Neuronal stem cell (in vitro differentiated cells): Measurements from ENCODE around the gene MFSD1.

ENCODE experiments used
- DNase-seq: peaks from one replicate; pipeline ENCODE4 v3.0.0-alpha.2; 2013; ENCODE audit warnings: low spot score
- H2AFZ ChIP-seq: one replicate; pipeline ENCODE4 v1.6.1; 2013; ENCODE audit warnings: mild to moderate bottlenecking, low read length, inconsistent platforms
- H2AK5ac ChIP-seq: 2 replicates; pipeline ENCODE4 v1.6.1; 2013; ENCODE audit warnings: low read depth, mild to moderate bottlenecking, inconsistent platforms, low read length, moderate library complexity, mixed read lengths
- H2BK120ac ChIP-seq: 2 replicates; pipeline ENCODE4 v1.6.1; 2013; ENCODE audit warnings: low read depth, mild to moderate bottlenecking, inconsistent platforms, low read length, moderate library complexity, mixed read lengths
- H2BK12ac ChIP-seq: one replicate; pipeline ENCODE4 v1.6.1; 2013; ENCODE audit warnings: low read length, inconsistent platforms
- H2BK15ac ChIP-seq: 2 replicates; pipeline ENCODE4 v1.6.1; 2013; ENCODE audit warnings: mild to moderate bottlenecking, low read length, inconsistent platforms, mixed read lengths
- H2BK5ac ChIP-seq: one replicate; pipeline ENCODE4 v1.6.1; 2013; ENCODE audit warnings: inconsistent platforms, mild to moderate bottlenecking, low read length, moderate library complexity
- H3K14ac ChIP-seq: one replicate; pipeline ENCODE4 v1.6.1; 2013; ENCODE audit warnings: low read length, inconsistent platforms
- H3K18ac ChIP-seq: 2 replicates; pipeline ENCODE4 v1.6.1; 2013; ENCODE audit warnings: low read length, inconsistent platforms
- H3K23ac ChIP-seq: 2 replicates; pipeline ENCODE4 v1.6.1; 2013; ENCODE audit warnings: low read depth, mild to moderate bottlenecking, mixed read lengths, low read length, inconsistent platforms; ENCODE audit not compliant: poor library complexity
- H3K27ac ChIP-seq: replicated peaks from 3 replicates; pipeline ENCODE4 v1.5.1; 2013; ENCODE audit warnings: low read length, inconsistent platforms
- H3K27me3 ChIP-seq, 3 experiments: 2 replicates each; pipeline ENCODE4 v1.6.1; 2013; ENCODE audit warnings: low read length in 3 of 3, mild to moderate bottlenecking in 2 of 3, inconsistent platforms in 1 of 3, low read depth in 1 of 3, mixed read lengths in 1 of 3, moderate library complexity in 1 of 3; ENCODE audit not compliant: control insufficient read depth in 3 of 3, insufficient read depth in 3 of 3
- H3K36me3 ChIP-seq, 2 donors: replicated peaks in 1 of 2; 2 replicates each; pipeline ENCODE4 v1.6.1; 2013; ENCODE audit warnings: low read length in 2 of 2; ENCODE audit not compliant: control insufficient read depth in 2 of 2, insufficient read depth in 2 of 2
- H3K4ac ChIP-seq: 2 replicates; pipeline ENCODE4 v1.6.1; 2013; ENCODE audit warnings: inconsistent platforms, mild to moderate bottlenecking, low read length, moderate library complexity
- H3K4me1 ChIP-seq, 2 donors: 1 replicate in 1 of 2; 2 replicates in 1 of 2; pipeline ENCODE4 v1.6.1; 2013; ENCODE audit warnings: low read length in 2 of 2, low read depth in 1 of 2; ENCODE audit not compliant: control insufficient read depth in 2 of 2, insufficient read depth in 1 of 2
- H3K4me2 ChIP-seq: one replicate; pipeline ENCODE4 v1.6.1; 2013; ENCODE audit warnings: mild to moderate bottlenecking, low read length, inconsistent platforms; ENCODE audit not compliant: insufficient read depth, poor library complexity, severe bottlenecking
- H3K4me3 ChIP-seq, 2 donors: 2 replicates each; pipeline ENCODE4 v1.5.1; 2013; ENCODE audit warnings: low read length in 2 of 2, mild to moderate bottlenecking in 2 of 2, inconsistent platforms in 1 of 2, moderate library complexity in 1 of 2
- H3K79me1 ChIP-seq: one replicate; pipeline ENCODE4 v1.6.1; 2013; ENCODE audit warnings: low read depth, mild to moderate bottlenecking, inconsistent platforms, low read length, moderate library complexity
- H3K9ac ChIP-seq: one replicate; pipeline ENCODE4 v1.6.1; 2013; ENCODE audit warnings: mild to moderate bottlenecking, low read depth, low read length, inconsistent platforms; ENCODE audit not compliant: poor library complexity
- H3K9me3 ChIP-seq, 2 donors: replicated peaks in 1 of 2; 2 replicates each; pipeline versions ENCODE3 to v1.6.1; 2013; ENCODE audit warnings: low read length in 2 of 2, mild to moderate bottlenecking in 2 of 2, inconsistent platforms in 1 of 2, low read depth in 1 of 2, mixed read lengths in 1 of 2, moderate library complexity in 1 of 2; ENCODE audit not compliant: control insufficient read depth in 2 of 2, insufficient read depth in 1 of 2
- H4K8ac ChIP-seq: one replicate; pipeline ENCODE4 v1.6.1; 2013; ENCODE audit warnings: low read depth, mild to moderate bottlenecking, inconsistent platforms, low read length, moderate library complexity
- H4K91ac ChIP-seq: one replicate; pipeline ENCODE4 v1.6.1; 2013; ENCODE audit warnings: low read length, low read depth, mild to moderate bottlenecking, inconsistent platforms; ENCODE audit not compliant: poor library complexity
- WGBS, 2 donors: extraction: QIAGEN DNeasy Blood & Tissue Kit; methylation state at CpG; one replicate each; pipeline ENCODE4 v1.1.7; 2013; ENCODE audit warnings: missing lambda C conversion rate in 2 of 2, mixed read lengths in 1 of 2; ENCODE audit not compliant: insufficient read length in 2 of 2, insufficient replicate concordance in 1 of 2; ENCODE audit errors: extremely low coverage in 2 of 2; 5-methylcytosine and 5-hydroxymethylcytosine counted together

MFSD1 gene

DNA sequence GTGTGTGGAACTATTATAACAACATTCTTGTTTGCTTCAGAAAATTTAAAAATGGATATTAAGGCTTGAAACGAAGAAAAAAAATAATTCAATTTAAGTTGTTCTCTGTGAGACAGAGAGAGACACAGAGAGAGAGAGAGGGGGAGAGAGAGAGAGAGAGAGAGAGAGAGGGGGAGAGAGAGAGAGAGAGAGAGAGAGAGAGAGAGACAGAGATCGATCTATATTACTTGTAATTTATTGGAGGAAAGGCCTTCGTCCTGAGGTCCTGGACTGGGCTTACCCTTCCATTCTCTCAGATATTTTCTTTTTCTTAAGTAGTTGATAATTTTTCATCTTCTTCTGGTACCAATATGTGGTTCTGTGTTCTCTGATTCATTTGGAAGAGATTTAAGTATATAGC, 25.9 kb downstream of the MFSD1 start:
- Histone ChIP-seq H3K27ac (no peak overlapping the region), H3K9me3 (no peaks in the 10 kb centered on the region), H3K36me3 (peaks cover 0 to 4% of the 10 kb centered on the region in 2 donors), H2BK15ac (no peak overlapping the region), H3K9ac (no peak overlapping the region), H3K4me3 (no peak overlapping the region), H4K8ac (no peak overlapping the region), H3K18ac (no peak overlapping the region), H3K14ac (no peak overlapping the region), H3K79me1 (peaks cover under 1% of the 10 kb centered on the region), H3K27me3 (no peaks in the 10 kb centered on the region), H4K91ac (no peak overlapping the region), H2BK5ac (no peak overlapping the region), H2AK5ac (no peak overlapping the region), H2BK12ac (no peak overlapping the region), H3K4me2 (no peak overlapping the region), H2BK120ac (no peak overlapping the region), H2AFZ (no peak overlapping the region), H3K23ac (no peak overlapping the region), H3K4ac (no peak overlapping the region), H3K4me1 (no peaks in the 10 kb centered on the region)
- no peak for DNase-seq
- no CpG with 5 or more reads among the region's 3 CpGs for WGBS, 2 donors

DNA sequence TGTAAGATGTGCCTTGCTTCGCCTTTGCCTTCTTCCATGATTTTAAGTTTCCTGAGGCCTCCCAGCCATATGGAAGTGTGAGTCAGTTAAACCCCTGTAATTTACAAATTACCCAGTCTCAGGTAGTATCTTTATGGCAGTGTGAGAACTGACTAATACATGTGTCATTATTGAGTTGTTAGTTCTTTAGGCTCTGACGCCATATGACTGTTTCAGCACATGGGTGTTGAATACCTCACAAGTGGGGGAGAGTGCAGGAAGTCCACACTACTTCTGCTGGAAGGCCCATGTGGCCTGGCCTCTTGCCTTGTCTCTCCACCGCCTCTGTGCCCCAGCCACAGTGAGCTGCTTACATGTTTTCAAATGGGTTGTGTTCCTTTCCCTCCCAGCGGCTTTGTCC, 28.5 kb downstream of the MFSD1 start:
- Histone ChIP-seq H3K4ac (no peak overlapping the region), H4K8ac (no peak overlapping the region), H2BK12ac (no peak overlapping the region), H3K9me3 (no peaks in the 10 kb centered on the region), H2AK5ac (no peak overlapping the region), H4K91ac (no peak overlapping the region), H3K79me1 (peaks cover 3% of the 10 kb centered on the region), H2AFZ (no peak overlapping the region), H3K23ac (no peak overlapping the region), H3K9ac (no peak overlapping the region), H3K4me1 (no peaks in the 10 kb centered on the region), H2BK15ac (no peak overlapping the region), H3K27ac (no peak overlapping the region), H3K27me3 (no peaks in the 10 kb centered on the region), H3K18ac (no peak overlapping the region), H2BK5ac (no peak overlapping the region), H2BK120ac (no peak overlapping the region), H3K4me2 (no peak overlapping the region), H3K4me3 (no peak overlapping the region), H3K14ac (no peak overlapping the region), H3K36me3 (peaks cover 0 to under 1% of the 10 kb centered on the region in 2 donors)
- no CpG with 5 or more reads among the region's 4 CpGs for WGBS, 2 donors
- DNase-seq, result no peak

- no CpG with 5 or more reads among the region's 2 CpGs for WGBS, 2 donors
- no peaks in the 10 kb centered on the region for H3K4me1 ChIP-seq
- no peak overlapping the region for H3K4me2 ChIP-seq
- no peak for DNase-seq
- H3K23ac ChIP-seq, result no peak overlapping the region
- H2BK15ac ChIP-seq, result no peak overlapping the region
- no peaks in the 10 kb centered on the region for H3K36me3 ChIP-seq
- no peak overlapping the region for H3K9ac ChIP-seq
- H2BK5ac ChIP-seq, result no peak overlapping the region
- H3K79me1 ChIP-seq, result peaks cover 3% of the 10 kb centered on the region
- no peak overlapping the region for H4K91ac ChIP-seq
- H3K27me3 ChIP-seq, result no peaks in the 10 kb centered on the region
- no peak overlapping the region for H3K18ac ChIP-seq
- no peak overlapping the region for H3K27ac ChIP-seq
- no peak overlapping the region for H3K4me3 ChIP-seq
- no peak overlapping the region for H3K4ac ChIP-seq
- H4K8ac ChIP-seq, result no peak overlapping the region
- no peak overlapping the region for H2AK5ac ChIP-seq
- no peak overlapping the region for H2AFZ ChIP-seq
- H2BK12ac ChIP-seq, result no peak overlapping the region
- no peak overlapping the region for H2BK120ac ChIP-seq
- H3K14ac ChIP-seq, result no peak overlapping the region
- no peaks in the 10 kb centered on the region for H3K9me3 ChIP-seq
Observed at GRCh38 chr3:158831861-158832260, 30.0 kb downstream of the MFSD1 start.

GRCh38 chr3:158835631-158836030, 33.8 kb downstream of the MFSD1 start:
- H3K36me3 ChIP-seq, result no peaks in the 10 kb centered on the region
- no peak overlapping the region for H3K4me2 ChIP-seq
- no peak overlapping the region for H3K27ac ChIP-seq
- H2BK120ac ChIP-seq, result no peak overlapping the region
- no peak overlapping the region for H2BK5ac ChIP-seq
- no peak overlapping the region for H3K9ac ChIP-seq
- H2AFZ ChIP-seq, result no peak overlapping the region
- peaks cover 3% of the 10 kb centered on the region for H3K79me1 ChIP-seq
- WGBS, 2 donors, result no CpG with 5 or more reads among the region's 3 CpGs
- no peak overlapping the region for H3K4me3 ChIP-seq
- no peak overlapping the region for H2BK12ac ChIP-seq
- H3K18ac ChIP-seq, result no peak overlapping the region
- no peak overlapping the region for H4K91ac ChIP-seq
- peaks cover 0 to 2% of the 10 kb centered on the region in 2 donors for H3K4me1 ChIP-seq
- no peak overlapping the region for H3K23ac ChIP-seq
- H3K27me3 ChIP-seq, result no peaks in the 10 kb centered on the region
- no peak overlapping the region for H2BK15ac ChIP-seq
- no peak overlapping the region for H2AK5ac ChIP-seq
- H4K8ac ChIP-seq, result no peak overlapping the region
- DNase-seq, result no peak
- no peaks in the 10 kb centered on the region for H3K9me3 ChIP-seq
- no peak overlapping the region for H3K4ac ChIP-seq
- H3K14ac ChIP-seq, result no peak overlapping the region
